Ovary (tissue), 9 donors: Measurements from ENCODE around the gene PBRM1. TPM values are rescaled to one million over a fixed set of nuclear protein-coding genes. Genes with fewer than 3 reads are reported as not detected.

Source experiments
- DNase-seq, 5 donors: peaks; one replicate each; pipeline ENCODE4 v3.0.0-alpha.2; 2019 to 2020
- H3K27ac ChIP-seq, 2 donors: fragments of 200-600 bp; one replicate each; pipeline versions ENCODE4 v1.5.1 to v1.8.0; 2019 to 2022
- H3K27me3 ChIP-seq: fragments of 200-600 bp; one replicate; pipeline ENCODE4 v1.8.0; 2022
- H3K36me3 ChIP-seq: fragments of 200-600 bp; sonication (generic); one replicate; pipeline ENCODE4 v1.5.1; 2019
- H3K4me1 ChIP-seq: one replicate; pipeline ENCODE4 v1.8.1; 2013; ENCODE audit warnings: mild to moderate bottlenecking, moderate library complexity; ENCODE audit not compliant: insufficient read depth
- H3K4me3 ChIP-seq: fragments of 200-600 bp; sonication (generic); one replicate; pipeline ENCODE4 v1.5.1; 2017
- H3K9me3 ChIP-seq, 2 donors: fragments of 200-600 bp in 1 of 2; sonication (generic) in 1 of 2; one replicate each; pipeline versions ENCODE4 v1.5.1 to v1.8.1; 2013 to 2019; ENCODE audit warnings: mild to moderate bottlenecking in 1 of 2, moderate library complexity in 1 of 2
- EP300 ChIP-seq: sonication (generic); formaldehyde crosslinking; IDR thresholded peaks from one replicate; pipeline ENCODE4 v1.6.1; 2017; ENCODE audit warnings: antibody characterized with exemption
- POLR2A ChIP-seq: fragments of 450-650 bp; IDR thresholded peaks from one replicate; pipeline ENCODE4 v1.6.1; 2017; ENCODE audit warnings: antibody characterized with exemption, mild to moderate bottlenecking, moderate library complexity
- WGBS, 3 donors: extraction: QIAGEN DNeasy Blood & Tissue Kit in 1 of 3; methylation state at CpG; one replicate each; pipeline versions ENCODE4 v1.1.5 to v1.1.7; 2013 to 2017; 5-methylcytosine and 5-hydroxymethylcytosine counted together
- intact Hi-C, 4 donors: fragments of 100-400 bp; cut with DNase I; formaldehyde crosslinking; loops; one replicate each; pipeline versions ENCODE4 v1.11.0 to v1.15.1; 2022 to 2023
- polyA plus RNA-seq, 2 donors: library from polyadenylated mRNA; stranded (reverse); fragments of 200-250 nt in 1 of 2; fragments of 350-450 nt in 1 of 2; fragmentation: Illumina TruSeq in 1 of 2; extraction: RNeasy Lipid Tissue Mini Kit (QIAGEN cat#74804) in 1 of 2; gene quantifications; one replicate each; pipeline ENCODE4 v1.2.3, GENCODE V29; 2013 to 2014
- total RNA-seq, 7 donors: library from RNA; depleted of rRNA in 2 of 7; stranded (reverse); fragments of >200 nt in 2 of 7; fragmentation: NEBNext Ultra II Directional in 3 of 7; extraction: Animal tissue kit (Norgen Biotek cat#: 25700) in 3 of 7; gene quantifications; one replicate each; pipeline versions ENCODE4 v1.1.0 to v1.2.4, GENCODE V29; 2016 to 2023
- TF ChIP-seq, protein P1 (sequence below), 3 donors: fragments of 450-650 bp in 2 of 3; fragments of 200-600 bp in 1 of 3; IDR thresholded peaks; one replicate each; pipeline versions ENCODE4 v1.5.1 to v1.8.0; 2016 to 2022; ENCODE audit warnings: antibody characterized with exemption in 3 of 3, mild to moderate bottlenecking in 1 of 3
- donor health status: DM: no; HTN: no; CAD: no; lungs with moderate emphysema.
- donor health status: DM: no; HTN: no; CAD: no.
- donor health status: Bipolar disorder and iron deficiency.
- donor health status: DM: yes; HTN: yes; CAD: no.
- donor health status: DM: no; HTN: no; CAD: no.
- donor health status: DM: yes; HTN: yes; CAD: no.

The PBRM1 gene
- total and polyA plus RNA-seq, 9 donors = 19.8 to 95.7 (median 69.7) TPM

- TF ChIP-seq POLR2A (no peak), EP300 (no peak)
- TF ChIP-seq, protein P1, sequence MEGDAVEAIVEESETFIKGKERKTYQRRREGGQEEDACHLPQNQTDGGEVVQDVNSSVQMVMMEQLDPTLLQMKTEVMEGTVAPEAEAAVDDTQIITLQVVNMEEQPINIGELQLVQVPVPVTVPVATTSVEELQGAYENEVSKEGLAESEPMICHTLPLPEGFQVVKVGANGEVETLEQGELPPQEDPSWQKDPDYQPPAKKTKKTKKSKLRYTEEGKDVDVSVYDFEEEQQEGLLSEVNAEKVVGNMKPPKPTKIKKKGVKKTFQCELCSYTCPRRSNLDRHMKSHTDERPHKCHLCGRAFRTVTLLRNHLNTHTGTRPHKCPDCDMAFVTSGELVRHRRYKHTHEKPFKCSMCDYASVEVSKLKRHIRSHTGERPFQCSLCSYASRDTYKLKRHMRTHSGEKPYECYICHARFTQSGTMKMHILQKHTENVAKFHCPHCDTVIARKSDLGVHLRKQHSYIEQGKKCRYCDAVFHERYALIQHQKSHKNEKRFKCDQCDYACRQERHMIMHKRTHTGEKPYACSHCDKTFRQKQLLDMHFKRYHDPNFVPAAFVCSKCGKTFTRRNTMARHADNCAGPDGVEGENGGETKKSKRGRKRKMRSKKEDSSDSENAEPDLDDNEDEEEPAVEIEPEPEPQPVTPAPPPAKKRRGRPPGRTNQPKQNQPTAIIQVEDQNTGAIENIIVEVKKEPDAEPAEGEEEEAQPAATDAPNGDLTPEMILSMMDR (IDR thresholded peaks at IDR 0.05) = no peak
- H3K27me3 ChIP-seq = no peaks in the 10 kb centered on the region
- intact Hi-C loops = no loop called here
- no peaks in the 10 kb centered on the region for H3K9me3 ChIP-seq
- DNase-seq = no peak
- H3K4me3 ChIP-seq = no peak overlapping the region
- no peaks in the 10 kb centered on the region for H3K36me3 ChIP-seq
- peaks cover 2% of the 10 kb centered on the region for H3K4me1 ChIP-seq
- WGBS, 3 donors = 79 to 89% (median 89%) methylated on average over 2 of the region's 2 CpGs
- H3K27ac ChIP-seq = no peak overlapping the region
Measured at GRCh38 chr3:52690560-52690959, 4.8 kb upstream of the PBRM1 start.

- Histone ChIP-seq H3K4me1 (peaks cover 2% of the 10 kb centered on the region), H3K27ac (no peak overlapping the region), H3K36me3 (no peaks in the 10 kb centered on the region), H3K9me3 (no peaks in the 10 kb centered on the region), H3K27me3 (no peaks in the 10 kb centered on the region), H3K4me3 (no peak overlapping the region)
- 82 to 93% (median 86%) methylated on average over 3 of the region's 3 CpGs for whole genome bisulfite sequencing, 3 donors
- no peak for TF ChIP-seq POLR2A
- intact Hi-C loops = loop anchor here in 1 of 4 donors (10.0 kb wide), 1 partner anchor 154 kb away; the partner anchor contains the start of genes NT5DC2 and UQCC5
- DNase-seq = no peak
Measured at GRCh38 chr3:52689151-52689550, 3.4 kb upstream of the PBRM1 start.

GRCh38 chr3:52688266-52688665, 2.6 kb upstream of the PBRM1 start:
- Histone ChIP-seq H3K36me3 (no peaks in the 10 kb centered on the region), H3K4me3 (no peak overlapping the region), H3K9me3 (no peaks in the 10 kb centered on the region), H3K4me1 (peaks cover 4% of the 10 kb centered on the region), H3K27ac (no peak overlapping the region), H3K27me3 (no peaks in the 10 kb centered on the region)
- no peak for DNase-seq
- intact Hi-C loops = loop anchor here in 1 of 4 donors (10.0 kb wide), 1 partner anchor 153 kb away; the partner anchor contains the start of genes NT5DC2 and UQCC5
- TF ChIP-seq, protein P1 (IDR thresholded peaks at IDR 0.05) = no peak
- TF ChIP-seq EP300 (no peak), POLR2A (no peak)
- 71 to 80% (median 76%) methylated on average over 6 of the region's 6 CpGs for WGBS, 3 donors

GRCh38 chr3:52685285-52685708, 416 bp downstream of the PBRM1 start:
- H3K27ac ChIP-seq = peak overlapping the region; percentile 95 to 99
- H3K36me3 ChIP-seq = no peaks in the 10 kb centered on the region
- 0% methylated on average over 19 to 41 of the region's 41 CpGs for WGBS, 3 donors
- H3K4me1 ChIP-seq = peaks cover 10% of the 10 kb centered on the region
- H3K4me3 ChIP-seq = peak overlapping the region; percentile 84
- no peaks in the 10 kb centered on the region for H3K27me3 ChIP-seq
- TF ChIP-seq, protein P1 (IDR thresholded peaks at IDR 0.05) = no peak
- no peak for TF ChIP-seq EP300
- no peak for TF ChIP-seq POLR2A
- intact Hi-C loops = loop anchor here in 1 of 4 donors (10.0 kb wide), 1 partner anchor 150 kb away; the partner anchor contains the start of genes NT5DC2 and UQCC5
- no peaks in the 10 kb centered on the region for H3K9me3 ChIP-seq
- DNase-seq = peak in 1 of 5 donors; percentile 74

DNA sequence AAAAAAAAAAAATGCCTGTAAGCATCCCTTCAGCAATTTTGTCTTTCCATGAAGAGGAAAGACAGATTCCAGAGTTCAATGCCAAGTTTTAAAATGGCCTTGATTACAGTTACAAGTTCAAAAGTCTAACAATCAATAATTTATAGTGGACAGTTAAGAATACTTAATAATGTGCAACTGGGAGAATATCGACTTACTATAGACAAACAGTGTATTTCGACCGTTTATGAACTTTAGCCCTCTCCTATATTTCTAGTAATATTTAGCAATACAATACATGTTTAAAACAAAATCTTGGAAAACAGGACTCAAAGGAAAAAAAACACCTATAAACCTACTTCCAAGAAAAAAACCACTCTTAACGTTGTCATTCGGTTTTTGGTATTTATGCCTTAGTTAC, 1.5 kb downstream of the PBRM1 start:
- peak overlapping the region in 1 of 2 donors; percentile 12 for H3K27ac ChIP-seq
- TF ChIP-seq EP300 = no peak
- TF ChIP-seq POLR2A = no peak
- TF ChIP-seq, protein P1 (IDR thresholded peaks at IDR 0.05) = no peak
- DNase-seq = no peak
- WGBS, 3 donors = 25 to 32% (median 26%) methylated on average over 5 of the region's 5 CpGs
- H3K4me3 ChIP-seq = no peak overlapping the region
- H3K36me3 ChIP-seq = no peaks in the 10 kb centered on the region
- intact Hi-C loops = loop anchor here in 1 of 4 donors (10.0 kb wide), 1 partner anchor 149 kb away; the partner anchor contains the start of genes NT5DC2 and UQCC5
- H3K27me3 ChIP-seq = no peaks in the 10 kb centered on the region
- H3K4me1 ChIP-seq = peaks cover 10% of the 10 kb centered on the region
- no peaks in the 10 kb centered on the region for H3K9me3 ChIP-seq
